ENCODE data around the gene DNAJC5.

- TF ChIP-seq YY1 (IDR thresholded peaks at IDR 0.05; ENCODE audit: insufficient read depth, insufficient read length) = no peak
- no peak for TF ChIP-seq ZNF274 (IDR thresholded peaks at IDR 0.05; ENCODE audit: low read depth, low read length)
Observed at GRCh38 chr20:63915471-63915870, 20.5 kb downstream of the DNAJC5 start.
